HepG2 (cell line): ENCODE measurements around the gene LZTR1. TPM values are rescaled to one million over a fixed set of nuclear protein-coding genes. Genes with fewer than 3 reads are reported as not detected.

ENCODE experiments used
- ARID4A ChIP-seq: sonication (generic); formaldehyde crosslinking; IDR thresholded peaks from 2 replicates; pipeline ENCODE4 v1.5.0; 2020; ENCODE audit warnings: mild to moderate bottlenecking, missing genetic modification reagents, borderline replicate concordance
- CREB1 ChIP-seq, 2 experiments: fragments of 450-650 bp in 1 of 2; IDR thresholded peaks; 2 replicates each; pipeline ENCODE4 v1.6.1; 2016 to 2017; ENCODE audit warnings: control low read depth in 1 of 2, mild to moderate bottlenecking in 1 of 2, missing compliant biosample characterization in 1 of 2, missing genetic modification characterization in 1 of 2
- MXI1 ChIP-seq: IDR thresholded peaks from 3 replicates; pipeline ENCODE4 v1.6.1; 2012; ENCODE audit warnings: low read depth, low read length, inconsistent platforms, borderline replicate concordance
- RFX1 ChIP-seq: fragments of 450-650 bp; IDR thresholded peaks from 2 replicates; pipeline ENCODE4 v1.6.1; 2017
- RFXAP ChIP-seq: sonication (generic); formaldehyde crosslinking; IDR thresholded peaks from 2 replicates; pipeline ENCODE4 v1.4.0; 2020; ENCODE audit warnings: missing genetic modification reagents, borderline replicate concordance
- SP4 ChIP-seq: sonication (generic); formaldehyde crosslinking; IDR thresholded peaks from 2 replicates; pipeline ENCODE4 v1.8.1; 2023; ENCODE audit warnings: mild to moderate bottlenecking, missing genetic modification reagents
- U2AF2 ChIP-seq: fragments of 200-400 bp; formaldehyde crosslinking; IDR thresholded peaks from 2 replicates; pipeline ENCODE4 v1.6.1; 2017; ENCODE audit warnings: low read depth, mild to moderate bottlenecking, low read length
- ZNF3 ChIP-seq: IDR thresholded peaks from 2 replicates; pipeline ENCODE4 v1.7.0; 2017; ENCODE audit warnings: inconsistent platforms
- ZNF784 ChIP-seq: sonication (generic); formaldehyde crosslinking; IDR thresholded peaks from 2 replicates; pipeline ENCODE4 v1.5.1; 2020; ENCODE audit warnings: missing genetic modification reagents, mild to moderate bottlenecking, borderline replicate concordance
- polyA plus RNA-seq, 8 experiments: library from polyadenylated mRNA; depleted of rRNA in 3 of 8; stranded (reverse) in 7 of 8; unstranded in 1 of 8; fragments of >200 nt; fragmentation: Illumina TruSeq in 4 of 8; extraction: Trizol in 4 of 8; gene quantifications; 2 replicates each; pipeline versions ENCODE4 v1.2.1 to v1.2.3, GENCODE V29; 2011 to 2016; ENCODE audit warnings: low read depth in 4 of 8, missing spikeins in 1 of 8, mixed read lengths in 1 of 8; ENCODE audit not compliant: insufficient read depth in 1 of 8
- total RNA-seq, 5 experiments: library from RNA; depleted of rRNA; stranded (reverse); fragments of >200 nt; fragmentation: Illumina TruSeq; extraction: Trizol; gene quantifications; 2 replicates each; pipeline ENCODE4 v1.2.3, GENCODE V29; 2016; ENCODE audit warnings: low read depth in 1 of 5
- TF ChIP-seq, protein P1 (sequence below): sonication (generic); formaldehyde crosslinking; IDR thresholded peaks from 2 replicates; pipeline ENCODE4 v1.8.0; 2022; ENCODE audit warnings: missing genetic modification reagents, mild to moderate bottlenecking, borderline replicate concordance
- TF ChIP-seq, protein P2 (sequence below): sonication (generic); formaldehyde crosslinking; conservative IDR thresholded peaks from 2 replicates; pipeline ENCODE4 v1.5.0; 2020; ENCODE audit warnings: missing genetic modification reagents

LZTR1 gene
- total and polyA plus RNA-seq, 2 of the 13 experiments (the other 11 are each of a cell fraction or from before 2014, with no cell fraction given): 21.8 to 22.4 TPM

DNA sequence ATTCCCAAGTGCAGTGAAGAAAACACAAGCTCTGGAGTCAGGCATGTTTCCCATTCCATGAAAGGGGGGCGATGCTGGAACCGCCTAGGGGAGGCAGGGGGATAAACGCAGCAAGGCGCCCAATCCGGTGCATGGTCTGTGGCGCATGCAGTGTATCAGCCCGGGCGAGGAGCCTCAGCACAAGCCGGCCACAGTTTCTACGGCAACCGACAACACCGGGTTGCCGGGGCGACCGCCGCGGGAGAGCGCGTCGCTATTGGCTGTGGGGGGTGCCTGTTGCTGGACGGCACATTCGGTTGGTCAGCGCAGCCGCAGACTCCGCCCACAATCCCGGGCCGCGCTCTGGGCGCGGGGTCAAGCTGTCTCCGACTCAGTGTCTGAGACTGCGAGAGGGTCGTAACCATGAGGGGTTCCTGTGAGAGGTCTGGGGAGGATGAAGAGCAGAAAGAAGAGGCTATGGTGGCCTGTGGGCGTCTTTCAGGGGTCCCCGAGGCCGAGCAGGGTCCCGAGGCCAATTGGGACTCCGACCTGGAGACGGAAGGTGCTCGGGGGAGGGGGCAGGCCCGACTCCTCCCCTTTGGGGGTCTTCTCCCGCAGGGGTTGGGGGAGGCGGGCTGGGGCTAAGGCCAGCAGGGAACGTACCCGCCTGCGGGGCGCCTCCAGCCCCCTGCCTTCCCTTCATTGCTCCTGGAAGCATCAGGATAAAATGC is 63.6 kb downstream of the LZTR1 start, which contains the start of gene LRRC74B (continued):
- peak; percentile 80 for TF ChIP-seq ARID4A (CRISPR knock-in tag)
- TF ChIP-seq RFX1: peak; percentile 99
- TF ChIP-seq, protein P1, sequence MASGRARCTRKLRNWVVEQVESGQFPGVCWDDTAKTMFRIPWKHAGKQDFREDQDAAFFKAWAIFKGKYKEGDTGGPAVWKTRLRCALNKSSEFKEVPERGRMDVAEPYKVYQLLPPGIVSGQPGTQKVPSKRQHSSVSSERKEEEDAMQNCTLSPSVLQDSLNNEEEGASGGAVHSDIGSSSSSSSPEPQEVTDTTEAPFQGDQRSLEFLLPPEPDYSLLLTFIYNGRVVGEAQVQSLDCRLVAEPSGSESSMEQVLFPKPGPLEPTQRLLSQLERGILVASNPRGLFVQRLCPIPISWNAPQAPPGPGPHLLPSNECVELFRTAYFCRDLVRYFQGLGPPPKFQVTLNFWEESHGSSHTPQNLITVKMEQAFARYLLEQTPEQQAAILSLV (CRISPR knock-in tag): no peak
- TF ChIP-seq RFXAP: peak; percentile 59; the same call in 1 of the 2 replicates
- TF ChIP-seq U2AF2: peak; percentile 97
- peak; percentile 49; the same call in 1 of the 2 replicates for TF ChIP-seq SP4 (CRISPR knock-in tag)
- no peak for TF ChIP-seq ZNF3 (CRISPR knock-in tag)
- TF ChIP-seq, protein P2, sequence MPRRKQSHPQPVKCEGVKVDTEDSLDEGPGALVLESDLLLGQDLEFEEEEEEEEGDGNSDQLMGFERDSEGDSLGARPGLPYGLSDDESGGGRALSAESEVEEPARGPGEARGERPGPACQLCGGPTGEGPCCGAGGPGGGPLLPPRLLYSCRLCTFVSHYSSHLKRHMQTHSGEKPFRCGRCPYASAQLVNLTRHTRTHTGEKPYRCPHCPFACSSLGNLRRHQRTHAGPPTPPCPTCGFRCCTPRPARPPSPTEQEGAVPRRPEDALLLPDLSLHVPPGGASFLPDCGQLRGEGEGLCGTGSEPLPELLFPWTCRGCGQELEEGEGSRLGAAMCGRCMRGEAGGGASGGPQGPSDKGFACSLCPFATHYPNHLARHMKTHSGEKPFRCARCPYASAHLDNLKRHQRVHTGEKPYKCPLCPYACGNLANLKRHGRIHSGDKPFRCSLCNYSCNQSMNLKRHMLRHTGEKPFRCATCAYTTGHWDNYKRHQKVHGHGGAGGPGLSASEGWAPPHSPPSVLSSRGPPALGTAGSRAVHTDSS: 0 out of 2 replicates have a peak, but pooled peaks have one; percentile 24
- TF ChIP-seq MXI1: peak; percentile 99
- 0 out of 2 replicates have a peak, but pooled peaks have one; percentile 11 for TF ChIP-seq CREB1 (IDR thresholded peaks at IDR 0.05)
- TF ChIP-seq CREB1 (CRISPR knock-in tag; IDR thresholded peaks at IDR 0.05): no peak
- no peak for TF ChIP-seq ZNF784 (CRISPR knock-in tag)
